Fibroblast of skin of abdomen (primary cell): Measurements from ENCODE around the gene NDUFS6.

Experiments used
- DNase-seq: peaks from one replicate; pipeline ENCODE4 v3.0.0-alpha.2; 2013

The NDUFS6 gene

DNA sequence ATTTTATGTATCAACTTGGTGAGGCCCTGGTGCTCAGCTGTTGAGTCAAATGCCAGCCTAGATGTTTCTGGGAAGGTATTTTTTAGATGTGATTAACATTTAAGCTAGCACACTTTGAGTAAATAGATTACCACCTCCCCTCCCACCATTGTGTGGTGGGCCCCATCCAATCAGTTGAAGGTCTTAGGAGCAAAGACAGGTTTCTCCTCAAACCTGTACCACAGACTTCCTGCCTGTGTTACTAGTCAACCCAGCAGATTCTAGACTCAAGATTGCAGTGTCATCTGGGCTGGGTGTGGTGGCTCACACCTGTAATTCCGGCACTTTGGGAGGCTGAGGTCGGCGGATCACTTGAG, 35.3 kb upstream of the NDUFS6 start:
- no peak for DNase-seq

GRCh38 chr5:1767524-1768282, 33.5 kb upstream of the NDUFS6 start:
- no peak for DNase-seq

DNA sequence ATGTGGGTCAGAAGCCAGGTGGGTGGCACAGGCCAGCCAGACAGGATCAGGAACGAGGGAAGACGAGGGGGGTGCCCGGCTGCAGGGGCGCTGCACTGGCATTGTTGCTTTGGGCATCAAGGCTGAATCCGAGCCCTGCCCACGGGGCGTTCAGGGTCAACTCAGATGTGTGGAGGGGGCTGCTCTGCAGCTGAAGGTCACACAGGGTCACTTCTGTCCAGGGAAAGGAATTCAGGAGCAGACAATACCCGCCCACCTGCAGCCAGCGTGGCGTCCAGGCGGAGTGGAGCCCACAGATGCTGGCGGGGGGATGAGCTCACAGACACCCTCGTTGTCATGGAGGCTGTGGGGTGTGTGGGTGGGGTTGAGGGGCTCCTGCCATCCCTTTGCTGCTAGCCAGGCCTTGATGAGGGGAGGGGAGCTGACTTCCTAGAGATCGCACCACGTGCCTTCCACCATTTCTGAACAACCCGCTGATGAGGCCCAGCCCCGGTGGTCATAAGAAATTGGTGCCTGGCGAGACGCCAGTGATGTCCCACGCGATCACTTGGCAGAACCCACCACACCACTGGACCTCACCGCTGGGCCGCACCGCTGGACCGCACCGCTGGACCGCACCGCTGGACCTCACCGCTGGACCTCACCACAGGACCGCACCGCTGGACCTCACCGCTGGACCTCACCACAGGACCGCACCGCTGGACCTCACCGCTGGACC, 32.8 kb upstream of the NDUFS6 start:
- no peak for DNase-seq

DNA sequence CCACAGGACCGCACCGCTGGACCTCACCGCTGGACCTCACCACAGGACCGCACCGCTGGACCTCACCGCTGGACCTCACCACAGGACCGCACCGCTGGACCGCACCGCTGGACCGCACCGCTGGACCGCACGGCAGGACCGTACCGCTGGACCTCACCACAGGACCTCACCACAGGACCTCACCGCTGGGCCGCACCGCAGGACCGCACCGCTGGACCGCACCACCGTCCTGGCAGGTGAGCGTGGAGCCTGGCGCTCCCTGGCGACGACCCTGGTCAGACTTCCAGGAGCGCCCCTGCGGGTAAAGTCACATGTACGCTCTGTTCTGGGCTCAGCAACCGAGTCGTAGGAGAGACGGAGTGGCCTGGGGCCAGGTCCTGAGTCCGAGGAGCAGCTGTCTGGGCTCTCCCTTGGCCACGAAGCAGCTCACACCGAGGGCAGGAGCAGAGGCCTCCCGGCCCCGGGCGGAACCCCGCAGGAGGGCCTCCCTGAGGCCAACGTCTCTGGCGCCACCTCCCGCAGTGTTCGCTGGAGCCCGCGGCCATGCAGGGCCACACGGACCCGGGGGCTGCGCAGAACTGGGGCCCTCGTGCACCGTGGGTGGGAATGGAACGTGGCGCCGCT, 32.1 kb upstream of the NDUFS6 start:
- DNase-seq: no peak

DNA sequence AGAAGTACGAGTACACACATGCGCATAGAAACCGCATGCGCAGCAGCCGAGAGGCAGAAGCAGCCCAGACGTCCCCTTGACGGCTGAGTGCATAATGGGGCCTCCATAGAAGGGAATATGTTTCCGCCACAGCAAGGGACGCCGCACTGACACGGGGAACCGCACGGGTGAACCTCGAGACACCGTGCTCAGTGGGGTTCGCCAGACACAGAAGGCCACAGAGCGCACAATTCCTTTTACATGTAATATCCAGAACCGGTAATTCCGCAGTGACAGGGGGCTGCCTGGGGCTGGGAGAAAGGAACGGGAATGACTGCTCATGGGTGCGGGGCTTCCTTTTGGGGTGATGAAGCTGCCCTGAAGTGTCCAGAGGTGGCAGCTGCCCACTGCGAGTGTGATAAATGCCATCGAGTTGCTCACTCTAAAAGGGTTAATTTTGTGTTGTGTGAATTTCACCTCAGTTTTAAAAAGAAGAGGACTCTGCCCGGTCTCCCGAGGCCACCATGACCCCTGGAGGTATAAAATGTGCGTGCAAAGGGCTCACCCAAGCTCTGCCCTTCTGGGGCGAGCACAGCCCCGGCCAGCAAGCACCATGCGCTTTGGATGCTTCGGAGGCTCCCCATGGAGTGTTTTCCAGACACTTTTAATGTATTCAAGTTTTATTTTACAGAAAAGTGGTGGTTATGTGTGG, 31.3 kb upstream of the NDUFS6 start:
- no peak for DNase-seq

- no peak for DNase-seq
These were observed 30.8 kb upstream of the NDUFS6 start for GRCh38 chr5:1770443-1770802.

DNA sequence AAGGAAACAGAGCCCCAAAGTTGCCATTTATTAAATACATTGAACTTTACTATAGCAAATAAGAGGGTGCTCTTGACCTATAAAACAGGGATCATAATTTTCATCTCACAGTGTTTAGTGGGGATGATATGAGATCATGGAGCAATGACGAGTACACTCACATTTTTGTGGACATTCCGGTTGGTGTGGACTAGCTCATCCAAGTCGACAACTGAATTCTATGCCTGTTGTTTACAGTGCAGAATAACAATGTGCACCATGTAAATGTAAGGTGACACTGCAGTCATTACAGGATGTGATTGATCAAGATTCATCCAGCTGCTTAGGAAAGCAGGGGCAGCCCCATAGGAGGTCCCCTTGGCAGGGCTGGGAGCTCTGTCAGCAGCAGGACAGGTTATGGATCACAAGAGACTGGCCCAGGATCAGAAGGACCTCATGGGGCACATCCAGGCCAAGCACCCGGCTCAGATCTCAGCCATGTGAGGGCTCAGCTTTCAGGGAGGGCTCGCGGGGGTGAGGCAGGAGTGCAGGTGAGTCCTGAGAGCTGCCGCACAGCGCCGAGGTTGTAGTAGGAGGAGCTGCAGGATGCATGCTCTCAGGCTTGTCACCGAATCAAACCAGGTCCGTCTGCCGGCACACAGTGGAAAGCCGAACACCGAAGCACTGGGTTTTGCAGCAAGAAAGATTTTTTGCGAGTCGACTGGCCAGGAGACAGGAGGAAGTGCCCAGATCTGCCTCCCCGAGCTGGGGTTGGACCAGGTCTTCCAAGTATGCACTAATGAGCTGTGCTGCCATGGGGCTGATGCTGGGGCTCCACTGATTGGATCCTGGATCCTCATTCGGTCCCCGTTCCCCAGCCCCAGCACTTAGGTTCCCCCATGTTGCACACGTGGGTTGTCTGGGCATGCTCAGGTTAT, 29.8 kb upstream of the NDUFS6 start:
- no peak for DNase-seq

DNA sequence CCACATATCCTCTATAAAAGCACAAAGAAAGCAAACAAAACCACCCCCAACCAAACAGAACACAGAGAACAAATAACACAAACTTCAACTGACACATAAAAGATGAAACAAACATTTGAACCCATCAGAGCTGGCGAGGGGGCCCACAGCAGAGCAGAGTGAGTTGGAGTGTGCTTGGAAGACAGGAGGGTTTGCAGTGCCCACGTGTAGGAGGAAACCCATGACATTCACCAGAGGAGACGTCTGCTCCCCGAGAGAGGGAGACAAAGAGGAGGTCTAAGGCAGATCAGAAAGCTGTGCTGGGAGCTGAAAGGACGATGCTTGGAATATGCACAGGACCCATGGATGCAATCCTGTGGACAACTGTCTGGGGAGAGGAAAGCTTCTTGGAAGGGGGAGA, 28.6 kb upstream of the NDUFS6 start:
- peak; percentile 41 for DNase-seq

- DNase-seq: no peak
These were observed 24.4 kb upstream of the NDUFS6 start for GRCh38 chr5:1776831-1777230.

GRCh38 chr5:1777281-1778137, 23.7 kb upstream of the NDUFS6 start:
- no peak for DNase-seq

DNA sequence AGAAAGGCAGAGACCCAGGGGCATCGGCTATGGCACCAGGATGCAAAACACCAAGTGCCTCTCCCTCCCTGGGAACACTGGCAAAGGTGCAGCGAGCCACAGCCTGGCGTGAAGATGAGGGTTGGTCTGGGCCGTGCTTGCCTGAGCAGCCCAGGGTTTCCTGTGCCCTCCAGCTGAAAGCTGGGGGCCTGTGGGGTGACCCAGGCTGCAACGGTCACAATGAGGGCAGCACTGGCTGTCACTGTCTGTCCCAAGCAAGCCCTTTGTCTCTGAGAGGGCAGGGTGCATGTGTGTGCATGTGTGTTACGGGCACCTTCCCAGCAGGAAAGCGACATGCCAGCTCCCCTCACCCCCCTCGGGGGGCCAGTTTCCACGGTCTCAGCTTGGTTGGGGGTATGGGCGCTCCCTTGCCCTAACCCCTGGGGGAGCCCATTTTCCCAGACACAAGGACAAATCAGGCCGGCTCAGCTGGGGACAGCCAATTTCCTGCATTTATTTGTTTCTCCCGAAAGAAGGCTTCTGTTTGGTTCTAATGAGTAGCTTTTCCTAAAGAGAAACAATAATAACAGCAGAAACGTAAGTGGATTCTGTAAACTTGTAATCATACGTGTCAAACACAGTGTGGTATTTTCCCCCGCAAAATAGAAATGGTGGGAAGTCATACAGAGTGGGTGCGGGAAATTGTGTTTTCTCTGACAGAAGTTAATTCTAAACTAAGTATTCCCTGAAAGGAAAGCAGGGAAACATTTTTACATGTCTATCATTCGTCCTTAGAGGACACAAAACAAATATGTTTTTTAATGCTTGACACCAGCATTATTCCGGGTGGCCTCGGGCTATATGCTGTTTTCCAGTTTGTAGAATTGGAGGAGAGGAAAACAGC, 22.8 kb upstream of the NDUFS6 start:
- DNase-seq: no peak

DNA sequence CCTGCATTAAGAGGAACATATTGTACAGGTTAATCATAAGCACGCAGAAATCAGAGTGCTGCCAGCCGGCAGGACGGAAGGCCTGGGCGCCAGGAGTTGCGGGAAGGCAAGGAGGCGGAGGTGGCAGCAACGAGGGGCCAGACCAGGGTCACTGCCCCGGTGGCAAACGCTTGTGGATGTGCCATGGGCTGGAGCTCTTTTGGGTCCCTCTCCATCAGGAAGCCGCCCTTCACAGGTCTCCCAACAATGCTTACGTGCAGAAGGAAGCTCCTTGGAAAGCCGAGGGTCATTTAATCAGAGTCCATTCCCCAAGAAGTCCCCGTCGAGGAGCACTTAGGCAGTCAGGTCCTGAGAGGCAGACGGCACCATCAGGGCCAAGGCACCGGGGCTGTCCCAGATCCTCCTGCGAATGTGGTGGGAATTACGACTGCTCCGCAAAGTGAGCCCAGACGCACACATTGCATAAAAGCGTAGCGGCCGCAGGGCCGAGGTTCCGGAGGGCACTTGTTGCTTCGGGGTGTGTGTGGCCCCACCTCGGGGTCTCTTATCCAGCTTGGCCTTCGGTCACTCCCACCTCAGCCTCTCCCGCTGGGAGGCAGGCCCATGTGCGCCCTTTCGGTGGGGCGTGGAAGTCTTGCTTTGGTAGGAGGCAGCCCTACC, 22.1 kb upstream of the NDUFS6 start:
- no peak for DNase-seq

DNA sequence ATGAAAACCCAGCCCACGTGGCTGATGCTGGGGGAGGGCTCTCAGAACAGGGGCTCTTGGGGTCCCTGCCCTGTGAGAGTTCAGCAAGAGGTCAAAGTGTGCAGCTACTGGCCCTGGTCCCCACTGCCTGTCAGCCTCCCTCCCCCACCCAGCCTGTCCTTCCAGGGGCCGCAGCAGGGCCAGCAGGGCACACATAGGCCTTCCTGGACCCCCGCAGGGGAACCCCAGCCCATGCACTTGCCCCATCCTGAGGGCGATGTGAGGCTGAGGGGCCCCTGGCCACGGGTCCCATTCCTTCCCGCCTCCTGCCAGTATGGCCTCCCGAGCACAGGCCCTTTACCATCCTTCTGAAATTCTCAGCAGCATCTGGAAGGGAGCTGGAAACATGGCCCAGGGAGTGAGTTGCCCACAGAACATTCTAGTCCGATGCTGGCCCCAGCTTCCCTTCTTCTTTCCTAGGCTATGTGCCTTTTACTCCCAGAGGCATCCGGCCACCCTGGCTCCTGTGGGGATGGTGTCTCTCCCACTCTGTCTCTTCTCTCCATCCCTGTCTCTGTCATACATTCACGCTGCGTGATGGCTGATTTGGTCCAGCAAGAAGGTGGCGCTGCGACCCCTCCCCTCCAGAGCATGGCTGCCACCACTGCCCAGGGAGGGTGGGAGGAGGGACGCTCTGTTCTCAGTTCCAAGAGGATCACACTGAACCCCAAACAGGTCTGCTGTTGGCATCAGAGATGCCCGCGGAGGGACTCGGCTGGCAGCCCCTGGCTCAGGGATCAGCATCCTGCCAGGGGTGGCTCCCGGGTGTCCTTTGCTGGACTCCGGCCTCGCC, 21.2 kb upstream of the NDUFS6 start:
- no peak for DNase-seq

- no peak for DNase-seq
These were observed 20.6 kb upstream of the NDUFS6 start for GRCh38 chr5:1780614-1780930.

DNA sequence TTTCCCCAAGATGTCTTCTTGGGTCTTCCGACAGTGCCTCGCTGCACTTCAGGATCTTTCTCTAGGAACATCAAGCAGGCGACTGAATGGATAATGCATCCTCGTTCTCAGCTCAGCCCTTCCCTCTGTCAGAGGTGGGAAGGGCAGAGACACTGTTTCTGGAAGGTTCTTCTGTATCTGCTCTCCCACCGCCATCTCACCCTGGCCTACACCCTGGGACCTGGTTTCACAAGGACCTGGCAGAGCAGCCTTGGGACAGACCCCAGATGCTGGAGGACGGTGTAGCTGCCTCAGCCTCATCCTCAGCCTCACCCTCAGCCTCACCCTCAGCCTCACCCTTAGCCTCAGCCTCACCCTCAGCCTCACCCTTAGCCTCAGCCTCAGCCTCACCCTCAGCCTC, 20.1 kb upstream of the NDUFS6 start:
- DNase-seq: no peak

- no peak for DNase-seq
These were observed 19.4 kb upstream of the NDUFS6 start for GRCh38 chr5:1781726-1782384.

GRCh38 chr5:1782385-1783215, 18.6 kb upstream of the NDUFS6 start:
- no peak for DNase-seq

DNA sequence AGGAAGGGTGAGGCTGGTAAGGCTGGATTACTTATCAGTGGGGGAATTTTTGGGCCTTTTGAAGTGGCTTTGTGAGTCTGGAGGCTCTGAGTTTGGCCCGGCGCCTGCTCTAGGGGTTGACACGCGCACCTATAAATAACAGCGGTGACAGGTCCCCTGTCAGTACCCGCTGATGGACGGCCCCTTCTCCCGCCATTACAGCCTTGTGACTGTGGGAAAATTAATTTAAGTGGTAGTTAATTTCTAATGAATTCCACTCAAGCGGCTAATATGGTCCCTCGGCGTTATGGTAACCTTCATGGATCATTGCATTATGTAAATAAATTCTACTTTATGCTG, 18.0 kb upstream of the NDUFS6 start:
- peak; percentile 24 for DNase-seq
